Endothelial cell of umbilical vein (primary cell): Measurements from ENCODE around the gene EPB41L2. TPM values are rescaled to one million over a fixed set of nuclear protein-coding genes. Genes with fewer than 3 reads are reported as not detected.

Experiments
- BruUV-seq: library from RNA; stranded (reverse); fragments of 400-500 nt; replicated peaks from 2 replicates; lab custom pipeline; 2021; lab: Mats Ljungman, UMichigan
- CTCF ChIA-PET: fragments of 300-600, 350-600 bp; sonication (Branson Sonifier 250); formaldehyde crosslinking; loops from one replicate; lab custom pipeline; 2021; ENCODE audit warnings: antibody characterized with exemption, inconsistent platforms; lab: Charles Lee
- POLR2A ChIA-PET: fragments of 300-600, 350-600 bp; sonication (Branson Sonifier 250); formaldehyde crosslinking; loops from one replicate; lab custom pipeline; 2021; ENCODE audit warnings: antibody characterized with exemption, inconsistent platforms; lab: Charles Lee
- DNase-seq: peaks from one replicate; pipeline ENCODE4 v3.0.0-alpha.2; 2011; ENCODE audit warnings: low read depth, low spot score
- FAIRE-seq: peaks from 2 replicates; lab custom pipeline; 2011; peaks lifted over from hg19 to GRCh38; lab: Jason Lieb, UNC
- H2AFZ ChIP-seq: 2 replicates; pipeline ENCODE4 v1.6.0; 2012; ENCODE audit warnings: low read depth, low read length, control low read depth, inconsistent platforms
- H3K27ac ChIP-seq: 2 replicates; pipeline ENCODE4 v1.5.1; 2011; ENCODE audit warnings: low read depth, mild to moderate bottlenecking, control low read depth, low read length, moderate library complexity; ENCODE audit not compliant: insufficient read depth
- H3K27me3 ChIP-seq, 2 experiments: 2 replicates each; pipeline versions ENCODE4 v1.6.0 to v1.6.1; 2011; ENCODE audit warnings: low read length in 2 of 2, mixed read lengths in 1 of 2; ENCODE audit not compliant: control insufficient read depth in 2 of 2, insufficient read depth in 2 of 2
- H3K36me3 ChIP-seq, 2 experiments: 2 replicates in 1 of 2; 3 replicates in 1 of 2; pipeline ENCODE4 v1.5.1; 2011; ENCODE audit warnings: low read length in 2 of 2, mild to moderate bottlenecking in 1 of 2, moderate library complexity in 1 of 2; ENCODE audit not compliant: control insufficient read depth in 2 of 2, insufficient read depth in 2 of 2; ENCODE audit errors: extremely low read depth in 1 of 2
- H3K4me1 ChIP-seq: 3 replicates; pipeline ENCODE4 v1.5.1; 2011; ENCODE audit warnings: mild to moderate bottlenecking, low read length; ENCODE audit not compliant: control insufficient read depth, insufficient read depth; ENCODE audit errors: extremely low read depth
- H3K4me2 ChIP-seq: 2 replicates; pipeline ENCODE4 v1.6.1; 2011; ENCODE audit warnings: low read length, control low read depth, mixed read lengths; ENCODE audit not compliant: insufficient read depth
- H3K4me3 ChIP-seq, 3 experiments: fragments of 200-600 bp in 1 of 3; sonication (generic), shearing (Covaris generic) in 1 of 3; replicated peaks in 1 of 3; 2 replicates each; pipeline ENCODE4 v1.5.1; 2011 to 2016; ENCODE audit warnings: control low read depth in 3 of 3, low read length in 3 of 3, mild to moderate bottlenecking in 2 of 3, inconsistent platforms in 1 of 3, low read depth in 1 of 3, moderate library complexity in 1 of 3; ENCODE audit not compliant: insufficient read depth in 1 of 3
- H3K79me2 ChIP-seq: 2 replicates; pipeline ENCODE4 v1.6.0; 2012; ENCODE audit warnings: low read length, inconsistent platforms; ENCODE audit not compliant: control insufficient read depth, insufficient read depth
- H3K9ac ChIP-seq: replicated peaks from 2 replicates; pipeline ENCODE3; 2011; ENCODE audit warnings: low read length, control low read depth; ENCODE audit not compliant: insufficient read depth; ENCODE audit errors: extremely low read depth
- H3K9me1 ChIP-seq: replicated peaks from 3 replicates; pipeline ENCODE4 v1.6.0; 2011; ENCODE audit warnings: mild to moderate bottlenecking, low read length; ENCODE audit not compliant: control insufficient read depth, insufficient read depth; ENCODE audit errors: extremely low read depth
- H3K9me3 ChIP-seq: replicated peaks from 2 replicates; pipeline ENCODE4 v1.5.1; 2012; ENCODE audit warnings: low read length, inconsistent platforms; ENCODE audit not compliant: control insufficient read depth, insufficient read depth
- H4K20me1 ChIP-seq: replicated peaks from 2 replicates; pipeline ENCODE3; 2011; ENCODE audit warnings: mild to moderate bottlenecking, low read length; ENCODE audit not compliant: control insufficient read depth, insufficient read depth; ENCODE audit errors: extremely low read depth
- EZH2 ChIP-seq: IDR thresholded peaks from 2 replicates; pipeline ENCODE4 v1.6.1; 2012; ENCODE audit warnings: borderline replicate concordance, low read depth, mild to moderate bottlenecking, moderate library complexity, low read length, inconsistent platforms; ENCODE audit not compliant: severe bottlenecking
- FOS ChIP-seq: IDR thresholded peaks from 2 replicates; pipeline ENCODE4 v1.6.1; 2011; ENCODE audit warnings: mild to moderate bottlenecking, low read length, moderate library complexity, borderline replicate concordance; ENCODE audit not compliant: insufficient read depth
- GATA2 ChIP-seq: IDR thresholded peaks from 2 replicates; pipeline ENCODE4 v1.7.0; 2011; ENCODE audit warnings: low read depth, mild to moderate bottlenecking, moderate library complexity, mixed read lengths, low read length; ENCODE audit not compliant: insufficient read length, insufficient read depth
- JUN ChIP-seq: IDR thresholded peaks from 2 replicates; pipeline ENCODE4 v1.6.1; 2011; ENCODE audit warnings: borderline replicate concordance, low read depth; ENCODE audit not compliant: insufficient read length, insufficient read depth
- MYC ChIP-seq: IDR thresholded peaks from one replicate; pipeline ENCODE4 v1.6.1; 2011; ENCODE audit warnings: mild to moderate bottlenecking, low read depth, low read length
- POLR2A ChIP-seq: IDR thresholded peaks from 2 replicates; pipeline ENCODE4 v1.6.1; 2012; ENCODE audit warnings: low read depth, mild to moderate bottlenecking, control low read depth, low read length
- POLR2AphosphoS5 ChIP-seq: IDR thresholded peaks from 2 replicates; pipeline ENCODE4 v1.6.1; 2012; ENCODE audit warnings: low read depth, mild to moderate bottlenecking, control low read depth, low read length, moderate library complexity; ENCODE audit not compliant: insufficient read depth
- dilution Hi-C: fragments of 300-500 bp; cut with MboI; formaldehyde crosslinking; loops from one replicate; pipeline ENCODE4 v1.15.0; 2019; ENCODE audit warnings: low sequenced_read_pairs; ENCODE audit not compliant: extremely low pct_ligation_motif_present
- intact Hi-C: fragments of 100-400 bp; cut with micrococcal nuclease; formaldehyde crosslinking; loops from one replicate; pipeline ENCODE4 v1.10.0; 2022
- polyA plus RNA-seq, 4 experiments: library from polyadenylated mRNA; depleted of rRNA in 3 of 4; stranded (reverse) in 3 of 4; unstranded in 1 of 4; fragments of >200 nt; gene quantifications; 2 replicates each; pipeline versions ENCODE4 v1.2.1 to v1.2.3, GENCODE V29; 2011 to 2012; ENCODE audit warnings: missing spikeins in 1 of 4
- total RNA-seq: library from RNA; stranded (reverse); gene quantifications from 2 replicates; pipeline ENCODE4 v1.2.3, GENCODE V29; 2021
- TF ChIP-seq, protein P1 (sequence below), 2 donors: IDR thresholded peaks; 1 replicate in 1 of 2; 2 replicates in 1 of 2; pipeline ENCODE4 v1.5.1; 2011; ENCODE audit warnings: low read length in 2 of 2, mild to moderate bottlenecking in 2 of 2, moderate library complexity in 2 of 2, control low read depth in 1 of 2, inconsistent platforms in 1 of 2, low read depth in 1 of 2; ENCODE audit not compliant: insufficient read depth in 1 of 2; ENCODE audit errors: extremely low read depth in 1 of 2
- TF ChIP-seq, protein P2 (sequence below): IDR thresholded peaks from 2 replicates; pipeline ENCODE4 v1.6.1; 2011; ENCODE audit not compliant: insufficient read depth, insufficient read length

Gene EPB41L2
- total and polyA plus RNA-seq, 2 donors (not counting 3 experiments of a cell fraction or from before 2014, with no cell fraction given), result 26.5 to 87.7 TPM

DNA sequence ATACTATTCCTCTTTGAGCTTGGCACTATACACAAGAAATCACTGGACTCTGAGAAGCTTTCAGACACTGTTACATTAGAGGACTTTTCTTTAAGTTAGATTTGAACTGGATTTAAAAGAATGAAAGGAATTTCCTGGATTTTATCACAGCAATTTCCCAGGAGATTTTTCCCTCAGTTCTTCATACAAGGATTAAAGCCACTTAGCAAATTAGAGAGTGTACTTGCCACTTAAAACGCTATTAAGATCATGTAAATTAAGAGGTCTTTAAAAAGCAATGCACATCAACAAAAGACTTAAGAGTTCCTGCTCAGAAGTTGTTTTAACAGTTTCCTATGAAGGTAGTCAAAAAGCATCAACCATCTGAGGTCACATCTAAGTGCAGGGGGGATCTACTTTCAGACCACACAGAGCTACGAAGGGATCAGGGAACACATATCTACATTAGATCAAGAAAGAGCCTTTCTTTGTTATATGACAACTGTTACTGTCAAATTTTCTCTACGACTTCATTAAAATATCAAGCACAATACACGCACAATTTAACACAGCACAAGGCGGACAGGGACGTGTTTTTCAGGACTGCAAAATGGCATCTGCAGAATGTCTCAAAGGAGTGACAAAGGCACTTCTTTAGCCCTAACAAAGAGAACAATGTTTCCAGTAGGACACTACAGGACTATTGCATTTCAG, 65.8 kb downstream of the EPB41L2 start:
- Histone ChIP-seq H3K27me3 (no peaks in the 10 kb centered on the region), H2AFZ (no peak overlapping the region), H3K79me2 (peaks cover 58% of the 10 kb centered on the region), H4K20me1 (no peaks in the 10 kb centered on the region), H3K9me3 (no peaks in the 10 kb centered on the region), H3K4me2 (peak overlapping the region; percentile 55), H3K4me3 (no peak overlapping the region), H3K4me1 (peaks cover 23% of the 10 kb centered on the region), H3K9ac (peak overlapping the region; percentile 21), H3K36me3 (no peaks in the 10 kb centered on the region), H3K27ac (no peak overlapping the region), H3K9me1 (no peaks in the 10 kb centered on the region)
- peak; percentile 74 for DNase-seq
- dilution Hi-C loops, result no loop called here
- peak; percentile 89 for FAIRE-seq
- ChIA-PET CTCF (interaction anchor here (1.0 to 4.3 kb wide), 6 partner anchors 17 to 120 kb away, joined by 3 to 12 read pairs (median 4); partner anchors contain the start of gene EPB41L2), POLR2A (no interaction called here)
- TF ChIP-seq MYC (no peak), GATA2 (no peak), EZH2 (no peak), POLR2AphosphoS5 (no peak), FOS (no peak), JUN (no peak), POLR2A (no peak)
- TF ChIP-seq, protein P1, sequence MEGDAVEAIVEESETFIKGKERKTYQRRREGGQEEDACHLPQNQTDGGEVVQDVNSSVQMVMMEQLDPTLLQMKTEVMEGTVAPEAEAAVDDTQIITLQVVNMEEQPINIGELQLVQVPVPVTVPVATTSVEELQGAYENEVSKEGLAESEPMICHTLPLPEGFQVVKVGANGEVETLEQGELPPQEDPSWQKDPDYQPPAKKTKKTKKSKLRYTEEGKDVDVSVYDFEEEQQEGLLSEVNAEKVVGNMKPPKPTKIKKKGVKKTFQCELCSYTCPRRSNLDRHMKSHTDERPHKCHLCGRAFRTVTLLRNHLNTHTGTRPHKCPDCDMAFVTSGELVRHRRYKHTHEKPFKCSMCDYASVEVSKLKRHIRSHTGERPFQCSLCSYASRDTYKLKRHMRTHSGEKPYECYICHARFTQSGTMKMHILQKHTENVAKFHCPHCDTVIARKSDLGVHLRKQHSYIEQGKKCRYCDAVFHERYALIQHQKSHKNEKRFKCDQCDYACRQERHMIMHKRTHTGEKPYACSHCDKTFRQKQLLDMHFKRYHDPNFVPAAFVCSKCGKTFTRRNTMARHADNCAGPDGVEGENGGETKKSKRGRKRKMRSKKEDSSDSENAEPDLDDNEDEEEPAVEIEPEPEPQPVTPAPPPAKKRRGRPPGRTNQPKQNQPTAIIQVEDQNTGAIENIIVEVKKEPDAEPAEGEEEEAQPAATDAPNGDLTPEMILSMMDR (IDR thresholded peaks at IDR 0.05; ENCODE audit: extremely low read depth in 1 of 2, insufficient read depth in 1 of 2, low read depth in 1 of 2, low read length in 2 of 2), result no peak
- TF ChIP-seq, protein P2, sequence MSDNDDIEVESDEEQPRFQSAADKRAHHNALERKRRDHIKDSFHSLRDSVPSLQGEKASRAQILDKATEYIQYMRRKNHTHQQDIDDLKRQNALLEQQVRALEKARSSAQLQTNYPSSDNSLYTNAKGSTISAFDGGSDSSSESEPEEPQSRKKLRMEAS, result no peak
- intact Hi-C loops, result loop anchor here (2.0 to 5.0 kb wide), 2 partner anchors 52 to 120 kb away; no protein-coding TSS in a partner anchor
- BruUV-seq, result no TSS peak
